ENCODE measurements around the gene LAMTOR4.

Gene LAMTOR4

DNA sequence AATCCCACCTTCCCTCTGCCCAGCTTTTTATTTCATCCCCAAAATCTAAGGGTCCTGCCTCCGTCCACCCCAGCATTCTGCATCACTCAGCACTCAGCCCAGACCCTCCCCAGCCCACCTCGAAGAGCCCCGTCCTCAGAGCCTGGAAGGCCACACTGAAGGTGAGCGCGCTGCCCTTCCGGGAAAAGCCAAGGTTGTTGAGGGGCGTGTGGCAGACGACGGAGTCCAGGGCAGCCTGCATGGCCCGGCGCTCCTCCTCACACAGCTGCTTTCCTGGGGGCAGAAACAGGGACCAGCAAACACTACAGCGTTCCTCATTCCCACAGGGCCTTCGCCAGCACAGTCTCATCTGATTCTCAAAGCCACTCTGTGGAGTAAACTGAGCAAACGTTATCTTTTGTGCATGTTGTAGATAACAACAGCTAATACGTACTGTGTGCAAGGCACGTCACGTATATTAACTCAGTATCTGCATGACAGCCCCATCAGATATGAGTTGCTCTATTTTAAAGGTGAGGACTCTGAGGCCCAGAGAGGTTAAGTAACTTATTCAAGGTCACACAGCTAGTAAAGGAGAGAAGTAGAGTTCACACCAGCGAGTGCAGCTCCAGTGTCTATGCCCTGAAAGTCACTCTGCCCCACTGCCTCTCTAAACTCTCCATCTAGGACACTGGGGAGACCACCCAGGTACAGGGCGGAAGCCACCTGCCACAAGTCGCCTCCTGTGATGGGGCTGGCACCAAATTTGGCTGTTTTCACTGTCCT lies 7.0 kb downstream of the LAMTOR4 start:
- H3K4me3 ChIP-seq (ENCODE audit: low read depth, low read length), result no peak overlapping the region
- ChIA-PET POLR2A (interaction anchor here (1.0 kb wide), 1 partner anchor 12 kb away, joined by 5 read pairs; the partner anchor contains the start of gene GAL3ST4), CTCF (interaction anchor here (0.6 to 5.1 kb wide), 2 partner anchors 9 to 24 kb away, joined by 3 to 31 read pairs; no protein-coding TSS in a partner anchor)
- no peak for DNase-seq (ENCODE audit: low read depth, low spot score)
- TF ChIP-seq, protein P1, sequence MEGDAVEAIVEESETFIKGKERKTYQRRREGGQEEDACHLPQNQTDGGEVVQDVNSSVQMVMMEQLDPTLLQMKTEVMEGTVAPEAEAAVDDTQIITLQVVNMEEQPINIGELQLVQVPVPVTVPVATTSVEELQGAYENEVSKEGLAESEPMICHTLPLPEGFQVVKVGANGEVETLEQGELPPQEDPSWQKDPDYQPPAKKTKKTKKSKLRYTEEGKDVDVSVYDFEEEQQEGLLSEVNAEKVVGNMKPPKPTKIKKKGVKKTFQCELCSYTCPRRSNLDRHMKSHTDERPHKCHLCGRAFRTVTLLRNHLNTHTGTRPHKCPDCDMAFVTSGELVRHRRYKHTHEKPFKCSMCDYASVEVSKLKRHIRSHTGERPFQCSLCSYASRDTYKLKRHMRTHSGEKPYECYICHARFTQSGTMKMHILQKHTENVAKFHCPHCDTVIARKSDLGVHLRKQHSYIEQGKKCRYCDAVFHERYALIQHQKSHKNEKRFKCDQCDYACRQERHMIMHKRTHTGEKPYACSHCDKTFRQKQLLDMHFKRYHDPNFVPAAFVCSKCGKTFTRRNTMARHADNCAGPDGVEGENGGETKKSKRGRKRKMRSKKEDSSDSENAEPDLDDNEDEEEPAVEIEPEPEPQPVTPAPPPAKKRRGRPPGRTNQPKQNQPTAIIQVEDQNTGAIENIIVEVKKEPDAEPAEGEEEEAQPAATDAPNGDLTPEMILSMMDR (IDR thresholded peaks at IDR 0.05; ENCODE audit: insufficient read depth, low read length, missing control alignments), result no peak

DNA sequence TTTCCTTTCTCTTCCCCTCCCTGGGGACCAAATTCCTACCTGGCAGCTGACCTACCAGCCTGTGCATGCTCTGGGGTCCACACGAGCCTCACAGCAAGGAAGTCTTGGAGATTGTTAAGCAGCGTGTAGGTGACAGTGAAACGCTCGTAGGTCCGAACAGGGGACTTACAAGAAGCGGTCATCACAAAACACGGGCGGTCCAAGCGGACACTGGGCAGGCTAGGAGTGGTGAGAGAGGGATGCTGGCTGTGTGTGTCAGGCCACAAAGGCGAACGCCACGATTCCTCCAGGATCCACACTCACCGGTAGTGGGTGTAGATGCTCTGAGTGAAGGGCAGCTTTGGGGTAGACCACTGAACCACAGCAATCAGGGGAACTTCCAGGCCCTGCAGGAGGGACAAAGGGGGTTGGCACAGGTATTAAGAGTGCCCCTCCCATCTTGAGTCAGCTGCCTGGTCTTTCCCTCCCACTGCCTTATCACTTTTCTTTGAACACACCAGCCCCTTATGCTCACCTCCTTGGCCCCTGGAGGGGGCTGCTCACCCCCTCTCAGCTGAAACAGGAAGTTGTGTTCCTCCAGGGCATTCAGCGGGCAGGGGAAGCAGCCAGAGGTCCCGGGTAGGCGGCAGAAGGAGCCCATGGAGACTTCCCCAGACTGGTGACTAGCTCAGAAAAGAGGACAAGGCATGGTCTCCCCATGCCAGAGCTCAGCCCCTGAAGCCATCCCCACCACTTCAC lies 7.8 kb downstream of the LAMTOR4 start:
- DNase-seq (ENCODE audit: low read depth, low spot score), result no peak
- TF ChIP-seq, protein P1 (IDR thresholded peaks at IDR 0.05; ENCODE audit: insufficient read depth, low read length, missing control alignments), result no peak
- ChIA-PET CTCF (interaction anchor here (0.6 to 5.1 kb wide), 4 partner anchors 9 to 61 kb away, joined by 3 to 31 read pairs (median 4); no protein-coding TSS in a partner anchor), POLR2A (interaction anchor here (1.0 kb wide), 1 partner anchor 12 kb away, joined by 5 read pairs; the partner anchor contains the start of gene GAL3ST4)
- H3K4me3 ChIP-seq (ENCODE audit: low read depth, low read length), result peak overlapping the region; percentile 10; the same call in 1 of the 2 replicates

DNA sequence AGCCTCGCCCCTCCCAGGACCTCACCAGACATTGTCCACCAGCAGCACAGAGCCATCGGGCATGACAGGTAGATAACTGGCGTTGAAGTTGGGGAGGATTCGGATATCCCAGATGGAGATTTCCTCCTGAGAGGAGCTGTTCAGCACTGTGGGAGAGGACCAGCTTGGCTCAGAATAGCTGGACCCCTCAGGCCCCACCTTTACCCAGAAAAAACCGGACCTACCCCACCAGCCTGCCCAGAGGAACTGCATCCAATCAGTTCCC lies 8.3 kb downstream of the LAMTOR4 start:
- CTCF ChIA-PET, result interaction anchor here (1.2 to 5.1 kb wide), 4 partner anchors 9 to 60 kb away, joined by 3 to 31 read pairs (median 4); no protein-coding TSS in a partner anchor
- peak overlapping the region; percentile 71 for H3K4me3 ChIP-seq (ENCODE audit: low read depth, low read length)
- no peak for DNase-seq (ENCODE audit: low read depth, low spot score)
- POLR2A ChIA-PET, result interaction anchor here (1.0 to 1.3 kb wide), 2 partner anchors 8 to 11 kb away, joined by 5 to 9 read pairs; partner anchors contain the start of genes GAL3ST4 and LAMTOR4
- TF ChIP-seq, protein P1 (IDR thresholded peaks at IDR 0.05; ENCODE audit: insufficient read depth, low read length, missing control alignments), result no peak

DNA sequence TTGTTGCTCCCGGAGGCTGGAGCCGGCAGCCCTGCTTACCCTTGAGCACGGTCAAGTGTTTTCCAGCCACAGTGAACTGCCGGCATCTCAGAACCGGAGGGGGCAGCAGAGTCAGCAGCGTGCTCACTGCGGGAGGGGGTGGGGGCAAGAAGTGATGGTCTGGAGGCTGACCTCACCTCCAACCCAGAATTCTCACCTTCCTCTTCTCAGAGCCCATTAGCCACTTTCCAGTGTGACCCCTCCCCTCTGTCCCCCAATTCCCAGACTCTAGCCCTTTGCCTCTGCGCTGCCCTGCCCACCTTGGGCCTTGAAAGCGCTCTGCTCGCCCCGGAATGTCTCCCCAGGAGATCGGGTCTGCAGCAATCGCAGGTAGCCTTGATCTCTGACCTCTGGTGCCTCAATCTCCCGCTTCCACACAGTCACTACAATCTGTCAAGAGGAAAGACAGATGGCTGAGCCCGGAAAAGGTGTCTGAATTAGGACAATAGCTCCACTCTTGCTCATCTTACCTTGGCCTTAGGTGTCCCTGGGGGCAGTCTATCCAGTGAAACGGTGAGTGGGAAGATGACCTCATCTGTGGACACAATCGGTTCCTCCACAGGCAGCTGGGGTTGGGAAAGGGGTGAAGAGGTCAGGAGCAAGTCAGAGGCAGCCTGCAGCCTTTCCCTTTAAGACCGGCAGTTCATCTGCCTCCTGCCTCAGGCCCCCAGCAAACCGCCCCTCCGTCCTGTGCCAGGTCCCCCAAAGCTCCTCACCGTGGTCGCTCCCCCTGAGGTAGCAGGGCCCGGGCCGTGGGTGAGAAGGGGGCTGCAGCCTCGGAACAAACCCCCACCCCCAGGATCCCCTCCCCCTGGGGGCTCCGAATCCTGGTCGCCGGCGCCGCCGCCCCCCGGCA lies 8.9 kb downstream of the LAMTOR4 start:
- TF ChIP-seq, protein P1 (IDR thresholded peaks at IDR 0.05; ENCODE audit: insufficient read depth, low read length, missing control alignments), result peak; percentile 24
- ChIA-PET CTCF (interaction anchor here (1.1 to 5.1 kb wide), 5 partner anchors 10 to 60 kb away, joined by 3 to 31 read pairs (median 3); no protein-coding TSS in a partner anchor), POLR2A (interaction anchor here (1.3 kb wide), 1 partner anchor 9 kb away, joined by 9 read pairs; the partner anchor contains the start of gene LAMTOR4)
- no peak for DNase-seq (ENCODE audit: low read depth, low spot score)
- peak overlapping the region; percentile 71 for H3K4me3 ChIP-seq (ENCODE audit: low read depth, low read length)

DNA sequence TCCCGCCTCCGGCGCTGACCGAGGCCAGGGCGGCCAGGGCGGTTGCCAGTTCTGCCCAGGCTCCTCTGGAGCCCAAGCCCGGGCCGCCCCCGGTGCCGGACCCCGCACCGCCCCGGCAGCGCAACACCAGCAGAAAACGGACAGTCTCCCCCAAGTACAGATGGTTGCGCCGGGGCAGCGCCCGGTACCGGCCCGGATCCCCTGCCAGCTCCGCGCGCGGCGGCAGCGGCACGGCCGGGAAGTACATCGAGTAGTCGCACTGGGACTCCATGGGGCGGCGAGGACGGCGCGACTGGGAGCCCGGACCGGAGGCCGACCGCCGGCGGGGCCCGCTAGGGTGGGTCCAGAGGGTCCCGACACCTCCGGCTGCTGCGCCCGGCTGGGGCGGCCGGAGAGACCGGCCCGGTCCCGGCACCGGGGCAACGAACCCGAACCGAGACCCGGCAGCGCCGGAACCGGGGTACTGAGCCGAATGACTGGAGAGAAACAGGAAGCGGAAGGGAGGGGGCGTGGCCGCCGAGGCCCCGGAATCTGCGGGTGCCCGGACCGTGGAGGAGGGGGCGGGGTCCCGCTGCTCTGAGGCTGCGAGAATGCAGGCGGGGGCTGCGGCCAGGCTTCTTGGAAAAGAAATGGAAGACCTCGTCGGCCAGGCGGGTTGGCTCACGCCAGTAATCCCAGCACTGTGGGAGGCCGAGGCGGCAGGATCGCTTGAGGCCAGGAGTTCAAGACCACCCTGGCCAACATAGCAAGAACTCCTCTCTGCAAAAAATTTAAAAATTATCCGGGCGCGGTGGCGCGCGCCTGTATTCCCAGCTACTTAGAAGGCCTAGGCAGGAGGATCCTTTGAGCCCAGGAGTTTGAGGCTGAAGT lies 9.7 kb downstream of the LAMTOR4 start, which contains the start of gene TRAPPC14:
Gene TRAPPC14, minus strand, starts transcription at position 495 of the 870 bp plus-strand sequence. Its CDS starts 224 bp downstream, at position 271.
- POLR2A ChIA-PET, result interaction anchor here (1.0 to 1.3 kb wide), 3 partner anchors 10 to 17 kb away, joined by 3 to 9 read pairs (median 3); partner anchors contain the start of gene LAMTOR4
- TF ChIP-seq, protein P1 (IDR thresholded peaks at IDR 0.05; ENCODE audit: insufficient read depth, low read length, missing control alignments), result no peak
- DNase-seq (ENCODE audit: low read depth, low spot score), result no peak
- CTCF ChIA-PET, result interaction anchor here (1.1 to 5.1 kb wide), 3 partner anchors 9 to 27 kb away, joined by 3 to 31 read pairs (median 3); no protein-coding TSS in a partner anchor
- H3K4me3 ChIP-seq (ENCODE audit: low read depth, low read length), result peak within 1 kb of the TSS; percentile 71

Data from AG04449 (cell line).